Endothelial cell of umbilical vein (primary cell): ENCODE measurements around the gene MEAK7. TPM values are rescaled to one million over a fixed set of nuclear protein-coding genes. Genes with fewer than 3 reads are reported as not detected.

ENCODE experiments used
- BruUV-seq: library from RNA; stranded (reverse); fragments of 400-500 nt; replicated peaks from 2 replicates; lab custom pipeline; 2021; lab: Mats Ljungman, UMichigan
- CTCF ChIA-PET: fragments of 300-600, 350-600 bp; sonication (Branson Sonifier 250); formaldehyde crosslinking; loops from one replicate; lab custom pipeline; 2021; ENCODE audit warnings: antibody characterized with exemption, inconsistent platforms; lab: Charles Lee
- POLR2A ChIA-PET: fragments of 300-600, 350-600 bp; sonication (Branson Sonifier 250); formaldehyde crosslinking; loops from one replicate; lab custom pipeline; 2021; ENCODE audit warnings: antibody characterized with exemption, inconsistent platforms; lab: Charles Lee
- DNase-seq: peaks from one replicate; pipeline ENCODE4 v3.0.0-alpha.2; 2011; ENCODE audit warnings: low read depth, low spot score
- FAIRE-seq: peaks from 2 replicates; lab custom pipeline; 2011; peaks lifted over from hg19 to GRCh38; lab: Jason Lieb, UNC
- H2AFZ ChIP-seq: 2 replicates; pipeline ENCODE4 v1.6.0; 2012; ENCODE audit warnings: low read depth, low read length, control low read depth, inconsistent platforms
- H3K27ac ChIP-seq: 2 replicates; pipeline ENCODE4 v1.5.1; 2011; ENCODE audit warnings: low read depth, mild to moderate bottlenecking, control low read depth, low read length, moderate library complexity; ENCODE audit not compliant: insufficient read depth
- H3K27me3 ChIP-seq, 2 experiments: 2 replicates each; pipeline versions ENCODE4 v1.6.0 to v1.6.1; 2011; ENCODE audit warnings: low read length in 2 of 2, mixed read lengths in 1 of 2; ENCODE audit not compliant: control insufficient read depth in 2 of 2, insufficient read depth in 2 of 2
- H3K36me3 ChIP-seq, 2 experiments: 2 replicates in 1 of 2; 3 replicates in 1 of 2; pipeline ENCODE4 v1.5.1; 2011; ENCODE audit warnings: low read length in 2 of 2, mild to moderate bottlenecking in 1 of 2, moderate library complexity in 1 of 2; ENCODE audit not compliant: control insufficient read depth in 2 of 2, insufficient read depth in 2 of 2; ENCODE audit errors: extremely low read depth in 1 of 2
- H3K4me1 ChIP-seq: 3 replicates; pipeline ENCODE4 v1.5.1; 2011; ENCODE audit warnings: mild to moderate bottlenecking, low read length; ENCODE audit not compliant: control insufficient read depth, insufficient read depth; ENCODE audit errors: extremely low read depth
- H3K4me2 ChIP-seq: 2 replicates; pipeline ENCODE4 v1.6.1; 2011; ENCODE audit warnings: low read length, control low read depth, mixed read lengths; ENCODE audit not compliant: insufficient read depth
- H3K4me3 ChIP-seq, 3 experiments: fragments of 200-600 bp in 1 of 3; sonication (generic), shearing (Covaris generic) in 1 of 3; replicated peaks in 1 of 3; 2 replicates each; pipeline ENCODE4 v1.5.1; 2011 to 2016; ENCODE audit warnings: control low read depth in 3 of 3, low read length in 3 of 3, mild to moderate bottlenecking in 2 of 3, inconsistent platforms in 1 of 3, low read depth in 1 of 3, moderate library complexity in 1 of 3; ENCODE audit not compliant: insufficient read depth in 1 of 3
- H3K79me2 ChIP-seq: 2 replicates; pipeline ENCODE4 v1.6.0; 2012; ENCODE audit warnings: low read length, inconsistent platforms; ENCODE audit not compliant: control insufficient read depth, insufficient read depth
- H3K9ac ChIP-seq: replicated peaks from 2 replicates; pipeline ENCODE3; 2011; ENCODE audit warnings: low read length, control low read depth; ENCODE audit not compliant: insufficient read depth; ENCODE audit errors: extremely low read depth
- H3K9me1 ChIP-seq: replicated peaks from 3 replicates; pipeline ENCODE4 v1.6.0; 2011; ENCODE audit warnings: mild to moderate bottlenecking, low read length; ENCODE audit not compliant: control insufficient read depth, insufficient read depth; ENCODE audit errors: extremely low read depth
- H3K9me3 ChIP-seq: replicated peaks from 2 replicates; pipeline ENCODE4 v1.5.1; 2012; ENCODE audit warnings: low read length, inconsistent platforms; ENCODE audit not compliant: control insufficient read depth, insufficient read depth
- H4K20me1 ChIP-seq: replicated peaks from 2 replicates; pipeline ENCODE3; 2011; ENCODE audit warnings: mild to moderate bottlenecking, low read length; ENCODE audit not compliant: control insufficient read depth, insufficient read depth; ENCODE audit errors: extremely low read depth
- EZH2 ChIP-seq: IDR thresholded peaks from 2 replicates; pipeline ENCODE4 v1.6.1; 2012; ENCODE audit warnings: borderline replicate concordance, low read depth, mild to moderate bottlenecking, moderate library complexity, low read length, inconsistent platforms; ENCODE audit not compliant: severe bottlenecking
- FOS ChIP-seq: IDR thresholded peaks from 2 replicates; pipeline ENCODE4 v1.6.1; 2011; ENCODE audit warnings: mild to moderate bottlenecking, low read length, moderate library complexity, borderline replicate concordance; ENCODE audit not compliant: insufficient read depth
- GATA2 ChIP-seq: IDR thresholded peaks from 2 replicates; pipeline ENCODE4 v1.7.0; 2011; ENCODE audit warnings: low read depth, mild to moderate bottlenecking, moderate library complexity, mixed read lengths, low read length; ENCODE audit not compliant: insufficient read length, insufficient read depth
- JUN ChIP-seq: IDR thresholded peaks from 2 replicates; pipeline ENCODE4 v1.6.1; 2011; ENCODE audit warnings: borderline replicate concordance, low read depth; ENCODE audit not compliant: insufficient read length, insufficient read depth
- MYC ChIP-seq: IDR thresholded peaks from one replicate; pipeline ENCODE4 v1.6.1; 2011; ENCODE audit warnings: mild to moderate bottlenecking, low read depth, low read length
- POLR2A ChIP-seq: IDR thresholded peaks from 2 replicates; pipeline ENCODE4 v1.6.1; 2012; ENCODE audit warnings: low read depth, mild to moderate bottlenecking, control low read depth, low read length
- POLR2AphosphoS5 ChIP-seq: IDR thresholded peaks from 2 replicates; pipeline ENCODE4 v1.6.1; 2012; ENCODE audit warnings: low read depth, mild to moderate bottlenecking, control low read depth, low read length, moderate library complexity; ENCODE audit not compliant: insufficient read depth
- dilution Hi-C: fragments of 300-500 bp; cut with MboI; formaldehyde crosslinking; loops from one replicate; pipeline ENCODE4 v1.15.0; 2019; ENCODE audit warnings: low sequenced_read_pairs; ENCODE audit not compliant: extremely low pct_ligation_motif_present
- intact Hi-C: fragments of 100-400 bp; cut with micrococcal nuclease; formaldehyde crosslinking; loops from one replicate; pipeline ENCODE4 v1.10.0; 2022
- polyA plus RNA-seq, 4 experiments: library from polyadenylated mRNA; depleted of rRNA in 3 of 4; stranded (reverse) in 3 of 4; unstranded in 1 of 4; fragments of >200 nt; gene quantifications; 2 replicates each; pipeline versions ENCODE4 v1.2.1 to v1.2.3, GENCODE V29; 2011 to 2012; ENCODE audit warnings: missing spikeins in 1 of 4
- total RNA-seq: library from RNA; stranded (reverse); gene quantifications from 2 replicates; pipeline ENCODE4 v1.2.3, GENCODE V29; 2021
- TF ChIP-seq, protein P1 (sequence below), 2 donors: IDR thresholded peaks; 1 replicate in 1 of 2; 2 replicates in 1 of 2; pipeline ENCODE4 v1.5.1; 2011; ENCODE audit warnings: low read length in 2 of 2, mild to moderate bottlenecking in 2 of 2, moderate library complexity in 2 of 2, control low read depth in 1 of 2, inconsistent platforms in 1 of 2, low read depth in 1 of 2; ENCODE audit not compliant: insufficient read depth in 1 of 2; ENCODE audit errors: extremely low read depth in 1 of 2
- TF ChIP-seq, protein P2 (sequence below): IDR thresholded peaks from 2 replicates; pipeline ENCODE4 v1.6.1; 2011; ENCODE audit not compliant: insufficient read depth, insufficient read length

MEAK7 gene
- total and polyA plus RNA-seq, 2 donors (not counting 3 experiments of a cell fraction or from before 2014, with no cell fraction given) = 16.2 to 22.7 TPM

DNA sequence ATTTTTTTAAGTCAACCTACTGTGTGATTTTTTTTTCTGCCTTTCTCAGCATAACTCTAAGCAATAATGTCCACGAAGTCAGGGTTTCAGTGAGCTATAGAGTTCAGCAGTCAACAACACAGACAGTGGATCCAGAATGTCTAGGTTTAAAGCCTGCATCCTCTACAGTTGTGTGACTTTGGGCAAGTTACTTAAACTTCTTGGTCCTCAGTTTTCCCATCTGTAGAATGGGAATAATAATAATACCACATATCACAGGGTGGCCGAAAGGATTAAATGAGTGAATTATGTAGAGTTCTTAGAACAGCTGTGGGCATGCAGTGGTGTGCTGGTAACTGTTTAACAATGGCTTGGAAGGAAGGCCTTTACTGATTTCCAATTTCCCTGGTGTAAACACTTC, 38.8 kb upstream of the MEAK7 start:
- FAIRE-seq = no peak
- Histone ChIP-seq H3K27ac (no peak overlapping the region), H3K9me1 (no peaks in the 10 kb centered on the region), H3K79me2 (no peaks in the 10 kb centered on the region), H3K4me2 (no peak overlapping the region), H3K4me3 (no peak overlapping the region), H3K9ac (no peak overlapping the region), H2AFZ (no peak overlapping the region), H3K4me1 (peaks cover 25% of the 10 kb centered on the region), H4K20me1 (no peaks in the 10 kb centered on the region), H3K36me3 (no peaks in the 10 kb centered on the region), H3K9me3 (no peaks in the 10 kb centered on the region), H3K27me3 (no peaks in the 10 kb centered on the region)
- ChIA-PET CTCF (interaction anchor here (1.6 kb wide), 1 partner anchor 37 kb away, joined by 5 read pairs; no protein-coding TSS in a partner anchor), POLR2A (interaction anchor here (0.6 kb wide), 1 partner anchor 356 kb away, joined by 8 read pairs; the partner anchor contains the start of gene TAF1C)
- DNase-seq = no peak
- intact Hi-C loops (no loop called here), dilution Hi-C loops (no loop called here)
- no peak for TF ChIP-seq POLR2A
- no peak for TF ChIP-seq POLR2AphosphoS5
- TF ChIP-seq, protein P1, sequence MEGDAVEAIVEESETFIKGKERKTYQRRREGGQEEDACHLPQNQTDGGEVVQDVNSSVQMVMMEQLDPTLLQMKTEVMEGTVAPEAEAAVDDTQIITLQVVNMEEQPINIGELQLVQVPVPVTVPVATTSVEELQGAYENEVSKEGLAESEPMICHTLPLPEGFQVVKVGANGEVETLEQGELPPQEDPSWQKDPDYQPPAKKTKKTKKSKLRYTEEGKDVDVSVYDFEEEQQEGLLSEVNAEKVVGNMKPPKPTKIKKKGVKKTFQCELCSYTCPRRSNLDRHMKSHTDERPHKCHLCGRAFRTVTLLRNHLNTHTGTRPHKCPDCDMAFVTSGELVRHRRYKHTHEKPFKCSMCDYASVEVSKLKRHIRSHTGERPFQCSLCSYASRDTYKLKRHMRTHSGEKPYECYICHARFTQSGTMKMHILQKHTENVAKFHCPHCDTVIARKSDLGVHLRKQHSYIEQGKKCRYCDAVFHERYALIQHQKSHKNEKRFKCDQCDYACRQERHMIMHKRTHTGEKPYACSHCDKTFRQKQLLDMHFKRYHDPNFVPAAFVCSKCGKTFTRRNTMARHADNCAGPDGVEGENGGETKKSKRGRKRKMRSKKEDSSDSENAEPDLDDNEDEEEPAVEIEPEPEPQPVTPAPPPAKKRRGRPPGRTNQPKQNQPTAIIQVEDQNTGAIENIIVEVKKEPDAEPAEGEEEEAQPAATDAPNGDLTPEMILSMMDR (IDR thresholded peaks at IDR 0.05; ENCODE audit: extremely low read depth in 1 of 2, insufficient read depth in 1 of 2, low read depth in 1 of 2, low read length in 2 of 2) = no peak
- TF ChIP-seq, protein P2, sequence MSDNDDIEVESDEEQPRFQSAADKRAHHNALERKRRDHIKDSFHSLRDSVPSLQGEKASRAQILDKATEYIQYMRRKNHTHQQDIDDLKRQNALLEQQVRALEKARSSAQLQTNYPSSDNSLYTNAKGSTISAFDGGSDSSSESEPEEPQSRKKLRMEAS = no peak
- TF ChIP-seq GATA2 = no peak
- no peak for TF ChIP-seq EZH2
- no peak for TF ChIP-seq FOS
- TF ChIP-seq MYC = no peak
- TF ChIP-seq JUN = no peak
- BruUV-seq = no TSS peak
